SK-N-SH (cell line): Measurements from ENCODE around the gene TSHZ2. TPM values are rescaled to one million over a fixed set of nuclear protein-coding genes. Genes with fewer than 3 reads are reported as not detected.

Source experiments
- CTCF ChIA-PET: fragments of 300-600, 350-600 bp; formaldehyde crosslinking; extraction: SDS; loops from one replicate; lab custom pipeline; 2021; lab: Yijun Ruan, JAX
- POLR2A ChIA-PET: fragments of 350-600 bp; sonication (Branson Sonifier 250); formaldehyde crosslinking; extraction: SDS; loops from one replicate; lab custom pipeline; 2020; ENCODE audit warnings: antibody characterized with exemption, inconsistent platforms; lab: Yijun Ruan, JAX
- DNase-seq: peaks from one replicate; pipeline ENCODE4 v3.0.0; 2012
- H2AFZ ChIP-seq: fragments of 200-600 bp; sonication (generic); 2 replicates; pipeline ENCODE4 v1.8.1; 2016; ENCODE audit warnings: antibody characterized with exemption, mild to moderate bottlenecking, low read depth
- H3F3A ChIP-seq: fragments of 200-600 bp; sonication (generic); replicated peaks from 2 replicates; pipeline ENCODE3; 2016; ENCODE audit warnings: antibody characterized with exemption, mild to moderate bottlenecking; ENCODE audit not compliant: insufficient read depth
- H3K27ac ChIP-seq, 2 experiments: fragments of 200-500 bp in 1 of 2; fragments of 200-600 bp in 1 of 2; sonication (Bioruptor generic) in 1 of 2; sonication (generic), shearing (Covaris generic) in 1 of 2; 2 replicates each; pipeline versions ENCODE4 v1.5.1 to v1.6.1; 2014 to 2016; ENCODE audit warnings: low read depth in 2 of 2, inconsistent platforms in 1 of 2, low read length in 1 of 2, mild to moderate bottlenecking in 1 of 2, mixed read lengths in 1 of 2
- H3K27me3 ChIP-seq: fragments of 200-600 bp; sonication (generic), shearing (Covaris generic); 2 replicates; pipeline ENCODE4 v1.6.1; 2016; ENCODE audit warnings: mixed run types; ENCODE audit not compliant: insufficient read depth
- H3K36me3 ChIP-seq, 2 experiments: fragments of 200-500 bp in 1 of 2; fragments of 200-600 bp in 1 of 2; sonication (Bioruptor generic) in 1 of 2; sonication (generic) in 1 of 2; replicated peaks in 1 of 2; 2 replicates each; pipeline versions ENCODE3 to v1.5.1; 2014 to 2016; ENCODE audit warnings: low read length in 1 of 2, mild to moderate bottlenecking in 1 of 2; ENCODE audit not compliant: insufficient read depth in 2 of 2, control insufficient read depth in 1 of 2
- H3K4me1 ChIP-seq, 2 experiments: fragments of 200-500 bp in 1 of 2; fragments of 200-600 bp in 1 of 2; sonication (Bioruptor generic) in 1 of 2; sonication (generic), shearing (Covaris generic) in 1 of 2; 2 replicates each; pipeline versions ENCODE4 v1.5.1 to v1.6.1; 2014 to 2016; ENCODE audit warnings: low read depth in 1 of 2, low read length in 1 of 2, mixed run types in 1 of 2; ENCODE audit not compliant: insufficient read depth in 2 of 2, control insufficient read depth in 1 of 2
- H3K4me2 ChIP-seq: fragments of 200-600 bp; sonication (generic), shearing (Covaris generic); 2 replicates; pipeline ENCODE4 v1.6.1; 2017; ENCODE audit warnings: mixed run types
- H3K4me3 ChIP-seq, 2 experiments: fragments of 200-500 bp in 1 of 2; fragments of 200-600 bp in 1 of 2; sonication (Bioruptor generic) in 1 of 2; sonication (generic), shearing (Covaris generic) in 1 of 2; 2 replicates each; pipeline versions ENCODE4 v1.5.1 to v1.8.1; 2014 to 2016; ENCODE audit warnings: low read depth in 2 of 2, inconsistent platforms in 1 of 2, low read length in 1 of 2, mild to moderate bottlenecking in 1 of 2, mixed read lengths in 1 of 2, moderate library complexity in 1 of 2
- H3K79me2 ChIP-seq: fragments of 200-600 bp; sonication (generic); 2 replicates; pipeline ENCODE4 v1.8.1; 2017; ENCODE audit warnings: mild to moderate bottlenecking; ENCODE audit not compliant: insufficient read depth
- H3K9ac ChIP-seq: fragments of 200-600 bp; sonication (generic); 2 replicates; pipeline ENCODE4 v1.6.1; 2017; ENCODE audit warnings: mixed run types
- H3K9me2 ChIP-seq: fragments of 200-600 bp; sonication (generic); 2 replicates; pipeline ENCODE4 v1.6.1; 2017; ENCODE audit warnings: mixed run types
- H3K9me3 ChIP-seq: fragments of 200-600 bp; sonication (generic); 2 replicates; pipeline ENCODE4 v1.6.1; 2017; ENCODE audit warnings: mixed run types, mild to moderate bottlenecking, moderate library complexity
- H4K20me1 ChIP-seq: fragments of 200-600 bp; sonication (generic); 2 replicates; pipeline ENCODE4 v1.6.1; 2017; ENCODE audit warnings: mild to moderate bottlenecking, mixed run types; ENCODE audit not compliant: insufficient read depth
- CHD2 ChIP-seq: fragments of 150-350 bp; IDR thresholded peaks from 2 replicates; pipeline ENCODE4 v1.6.1; 2018; ENCODE audit warnings: low read length; ENCODE audit not compliant: partially characterized antibody
- ELF1 ChIP-seq: IDR thresholded peaks from 2 replicates; pipeline ENCODE4 v1.4.0; 2012
- EP300 ChIP-seq, 2 experiments: IDR thresholded peaks; 2 replicates each; pipeline versions ENCODE4 v1.4.0 to v1.6.1; 2012; ENCODE audit warnings: borderline replicate concordance in 1 of 2, low read depth in 1 of 2, low read length in 1 of 2
- FOSL2 ChIP-seq: IDR thresholded peaks from 2 replicates; pipeline ENCODE4 v1.4.0; 2012; ENCODE audit warnings: low read depth, mild to moderate bottlenecking, moderate library complexity, borderline replicate concordance
- FOXM1 ChIP-seq: IDR thresholded peaks from 2 replicates; pipeline ENCODE4 v1.4.0; 2012; ENCODE audit warnings: low read depth, mild to moderate bottlenecking
- GABPA ChIP-seq: IDR thresholded peaks from 2 replicates; pipeline ENCODE4 v1.4.0; 2012; ENCODE audit warnings: low read depth, mild to moderate bottlenecking
- NFIC ChIP-seq: IDR thresholded peaks from 2 replicates; pipeline ENCODE4 v1.4.0; 2012; ENCODE audit warnings: borderline replicate concordance
- NRF1 ChIP-seq: IDR thresholded peaks from 2 replicates; pipeline ENCODE4 v1.6.1; 2012; ENCODE audit warnings: low read depth, mild to moderate bottlenecking, low read length
- POLR2AphosphoS5 ChIP-seq: IDR thresholded peaks from 2 replicates; pipeline ENCODE4 v1.6.1; 2012; ENCODE audit warnings: low read depth, low read length
- RAD21 ChIP-seq: IDR thresholded peaks from 2 replicates; pipeline ENCODE4 v1.6.1; 2012; ENCODE audit warnings: mild to moderate bottlenecking, low read length
- RCOR1 ChIP-seq: fragments of 150-350 bp; IDR thresholded peaks from 2 replicates; pipeline ENCODE4 v1.6.1; 2017; ENCODE audit warnings: antibody characterized with exemption, low read length
- RFX5 ChIP-seq: IDR thresholded peaks from 2 replicates; pipeline ENCODE4 v1.6.1; 2012; ENCODE audit warnings: mild to moderate bottlenecking, improper control_type of control experiment, low read length
- RXRA ChIP-seq: IDR thresholded peaks from 2 replicates; pipeline ENCODE4 v1.4.0; 2012; ENCODE audit warnings: low read depth, mild to moderate bottlenecking, borderline replicate concordance
- SIN3A ChIP-seq: IDR thresholded peaks from 2 replicates; pipeline ENCODE4 v1.6.1; 2012; ENCODE audit warnings: low read depth, mild to moderate bottlenecking, low read length, moderate library complexity, borderline replicate concordance
- TEAD4 ChIP-seq: IDR thresholded peaks from 2 replicates; pipeline ENCODE4 v1.4.0; 2012; ENCODE audit warnings: mild to moderate bottlenecking, borderline replicate concordance; ENCODE audit not compliant: insufficient read depth
- YY1 ChIP-seq: IDR thresholded peaks from 2 replicates; pipeline ENCODE4 v1.4.0; 2012; ENCODE audit warnings: low read depth, mild to moderate bottlenecking
- ZBTB33 ChIP-seq: IDR thresholded peaks from 2 replicates; pipeline ENCODE4 v1.4.0; 2012; ENCODE audit warnings: low read depth, borderline replicate concordance
- WGBS: methylation state at CpG from one replicate; pipeline ENCODE4 v1.1.6; 2017; ENCODE audit warnings: low lambda C conversion rate; 5-methylcytosine and 5-hydroxymethylcytosine counted together
- polyA plus RNA-seq, 3 experiments: library from polyadenylated mRNA; depleted of rRNA; stranded (reverse); fragments of >200 nt; gene quantifications; 2 replicates each; pipeline ENCODE4 v1.2.3, GENCODE V29; 2012
- TF ChIP-seq, protein P1 (sequence below): fragments of 150-350 bp; IDR thresholded peaks from 2 replicates; pipeline ENCODE4 v1.6.1; 2017; ENCODE audit warnings: antibody characterized with exemption, low read length, low read depth, borderline replicate concordance

The TSHZ2 gene
- polyA plus RNA-seq, 1 of the 3 experiments (the other 2 are of a cell fraction), result 0.13 TPM

GRCh38 chr20:53079261-53079691 is 107.1 kb downstream of the TSHZ2 start:
- POLR2A ChIA-PET, result no interaction called here
- WGBS, result 64% methylated on average over 6 of the region's 6 CpGs
- no peaks in the 10 kb centered on the region for H3F3A ChIP-seq
- no peak for TF ChIP-seq ZBTB33
- no peak for TF ChIP-seq NRF1
- no peak for TF ChIP-seq RXRA
- H3K36me3 ChIP-seq, result no peaks in the 10 kb centered on the region
- H3K9me2 ChIP-seq, result no peaks in the 10 kb centered on the region
- no peak overlapping the region for H3K4me2 ChIP-seq
- H3K4me1 ChIP-seq, result peaks cover 0 to 9% of the 10 kb centered on the region in 2 experiments; a peak in 3 of 4 replicates
- no peak overlapping the region for H3K4me3 ChIP-seq
- no peak for DNase-seq
- H3K27ac ChIP-seq, result peak overlapping the region in 1 of 2 experiments; percentile 89; a peak in 2 of 4 replicates
- H2AFZ ChIP-seq, result no peak overlapping the region
- no peaks in the 10 kb centered on the region for H3K79me2 ChIP-seq
- H4K20me1 ChIP-seq, result no peaks in the 10 kb centered on the region
- no peaks in the 10 kb centered on the region for H3K27me3 ChIP-seq
- H3K9ac ChIP-seq, result no peak overlapping the region
- H3K9me3 ChIP-seq, result no peaks in the 10 kb centered on the region
- CTCF ChIA-PET, result no interaction called here

DNA sequence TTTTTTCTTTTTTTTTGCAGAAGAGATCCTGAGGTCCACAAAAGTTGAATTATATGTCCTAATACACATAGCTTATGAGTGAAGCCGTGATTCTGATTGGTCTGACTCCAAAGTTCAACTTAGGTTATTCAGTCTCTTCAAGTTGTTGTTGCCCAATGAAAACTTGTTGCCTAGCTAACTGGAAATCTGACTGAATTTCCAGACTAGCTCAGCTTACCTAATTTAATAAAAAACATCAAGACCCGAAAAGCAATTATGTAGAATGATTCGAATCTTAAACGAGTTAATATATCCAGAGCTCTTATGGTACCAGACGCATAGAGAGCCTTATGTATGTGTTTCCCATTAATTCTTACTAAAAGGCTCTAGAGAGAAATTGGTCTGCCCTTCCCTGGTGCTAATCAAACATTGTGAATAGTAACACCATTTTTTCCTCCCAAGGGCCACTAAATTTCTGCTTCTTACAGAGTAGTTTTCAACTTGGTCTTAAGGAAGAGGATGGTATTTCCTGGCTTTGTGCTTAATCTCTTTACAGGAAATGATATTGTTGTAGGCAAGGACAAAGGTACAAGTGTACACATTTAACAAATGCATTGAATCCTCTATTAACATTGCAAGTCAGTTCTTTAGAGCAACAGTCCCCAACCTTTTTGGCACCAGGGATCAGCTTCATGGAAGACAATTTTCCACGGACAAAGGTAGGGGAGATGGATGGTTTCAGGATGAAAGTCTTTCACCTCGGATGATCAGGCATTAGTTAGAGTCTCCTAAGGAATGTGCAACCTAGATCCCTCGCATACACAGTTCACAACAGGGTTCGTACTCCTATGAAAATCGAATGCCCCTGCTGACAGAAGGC is 107.9 kb downstream of the TSHZ2 start:
- H3K4me3 ChIP-seq, result no peak overlapping the region
- peak; percentile 49 for DNase-seq
- CTCF ChIA-PET, result interaction anchor here (0.7 to 1.0 kb wide), 2 partner anchors 11 to 57 kb away, joined by 3 to 5 read pairs; no protein-coding TSS in a partner anchor

DNA sequence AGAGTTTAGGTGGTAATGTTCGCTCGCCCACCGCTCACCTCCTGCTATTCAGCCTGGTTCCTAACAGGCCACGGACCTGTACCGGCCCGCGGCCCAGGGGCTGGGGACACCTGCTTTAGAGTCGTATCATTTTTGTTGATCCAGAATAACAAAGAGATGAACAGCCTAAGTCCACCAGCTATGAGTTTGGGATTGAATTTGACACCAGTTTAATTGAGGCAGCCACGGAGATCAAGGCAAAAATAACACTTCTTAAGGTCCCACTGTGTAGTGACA is 108.5 kb downstream of the TSHZ2 start:
- Histone ChIP-seq H2AFZ (no peak overlapping the region), H4K20me1 (no peaks in the 10 kb centered on the region), H3K27ac (peak overlapping the region in 1 of 2 experiments; percentile 96; a peak in 2 of 4 replicates), H3K27me3 (no peaks in the 10 kb centered on the region), H3K9me3 (no peaks in the 10 kb centered on the region), H3K4me1 (peaks cover 0 to 9% of the 10 kb centered on the region in 2 experiments; a peak in 3 of 4 replicates), H3K9me2 (no peaks in the 10 kb centered on the region), H3K9ac (no peak overlapping the region), H3K4me3 (no peak overlapping the region), H3F3A (no peaks in the 10 kb centered on the region), H3K79me2 (no peaks in the 10 kb centered on the region), H3K4me2 (no peak overlapping the region), H3K36me3 (no peaks in the 10 kb centered on the region)
- 76% methylated on average over 9 of the region's 9 CpGs for WGBS
- TF ChIP-seq, protein P1, sequence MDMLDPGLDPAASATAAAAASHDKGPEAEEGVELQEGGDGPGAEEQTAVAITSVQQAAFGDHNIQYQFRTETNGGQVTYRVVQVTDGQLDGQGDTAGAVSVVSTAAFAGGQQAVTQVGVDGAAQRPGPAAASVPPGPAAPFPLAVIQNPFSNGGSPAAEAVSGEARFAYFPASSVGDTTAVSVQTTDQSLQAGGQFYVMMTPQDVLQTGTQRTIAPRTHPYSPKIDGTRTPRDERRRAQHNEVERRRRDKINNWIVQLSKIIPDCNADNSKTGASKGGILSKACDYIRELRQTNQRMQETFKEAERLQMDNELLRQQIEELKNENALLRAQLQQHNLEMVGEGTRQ, result no peak
- no peak for TF ChIP-seq GABPA
- no peak for TF ChIP-seq POLR2AphosphoS5
- TF ChIP-seq SIN3A, result no peak
- TF ChIP-seq TEAD4, result no peak
- TF ChIP-seq ELF1, result no peak
- TF ChIP-seq FOSL2, result no peak
- TF ChIP-seq NRF1, result no peak
- no peak for TF ChIP-seq FOXM1
- no peak for TF ChIP-seq NFIC
- ChIA-PET POLR2A (interaction anchor here (0.7 kb wide), 1 partner anchor 59 kb away, joined by 3 read pairs; no protein-coding TSS in a partner anchor), CTCF (interaction anchor here (1.0 kb wide), 1 partner anchor 11 kb away, joined by 3 read pairs; no protein-coding TSS in a partner anchor)
- DNase-seq, result no peak

More for the DNA sequence above, 107.9 kb downstream of the TSHZ2 start:
- TF ChIP-seq RCOR1 (peak; percentile 70; the same call in 1 of the 2 replicates), CHD2 (peak; percentile 51), RAD21 (peak; percentile 24; the same call in 1 of the 2 replicates), RFX5 (peak; percentile 93), EP300 (IDR thresholded peaks at IDR 0.05; ENCODE audit: borderline replicate concordance in 1 of 2, low read depth in 1 of 2, low read length in 1 of 2) (peak in 1 of 2 experiments; percentile 88; a peak in 2 of 4 replicates), YY1 (no peak)
- peak overlapping the region in 1 of 2 experiments; percentile 96; a peak in 2 of 4 replicates for H3K27ac ChIP-seq
- no peaks in the 10 kb centered on the region for H3K9me2 ChIP-seq
- 50% methylated on average over 10 of the region's 10 CpGs for WGBS
- no peak overlapping the region for H3K9ac ChIP-seq
- POLR2A ChIA-PET, result interaction anchor here (0.7 kb wide), 1 partner anchor 58 kb away, joined by 3 read pairs; no protein-coding TSS in a partner anchor
- H3K4me2 ChIP-seq, result no peak overlapping the region
- H2AFZ ChIP-seq, result no peak overlapping the region
- H3K36me3 ChIP-seq, result no peaks in the 10 kb centered on the region
- no peaks in the 10 kb centered on the region for H3F3A ChIP-seq
- H4K20me1 ChIP-seq, result no peaks in the 10 kb centered on the region
- H3K79me2 ChIP-seq, result no peaks in the 10 kb centered on the region
- H3K9me3 ChIP-seq, result no peaks in the 10 kb centered on the region
- H3K4me1 ChIP-seq, result peaks cover 0 to 9% of the 10 kb centered on the region in 2 experiments; a peak in 3 of 4 replicates
- no peaks in the 10 kb centered on the region for H3K27me3 ChIP-seq
